Measurements from ENCODE around the gene TPMT.
A peak's percentile ranks its signal among the peaks of the same experiment; 100 is the strongest.

Gene TPMT

DNA sequence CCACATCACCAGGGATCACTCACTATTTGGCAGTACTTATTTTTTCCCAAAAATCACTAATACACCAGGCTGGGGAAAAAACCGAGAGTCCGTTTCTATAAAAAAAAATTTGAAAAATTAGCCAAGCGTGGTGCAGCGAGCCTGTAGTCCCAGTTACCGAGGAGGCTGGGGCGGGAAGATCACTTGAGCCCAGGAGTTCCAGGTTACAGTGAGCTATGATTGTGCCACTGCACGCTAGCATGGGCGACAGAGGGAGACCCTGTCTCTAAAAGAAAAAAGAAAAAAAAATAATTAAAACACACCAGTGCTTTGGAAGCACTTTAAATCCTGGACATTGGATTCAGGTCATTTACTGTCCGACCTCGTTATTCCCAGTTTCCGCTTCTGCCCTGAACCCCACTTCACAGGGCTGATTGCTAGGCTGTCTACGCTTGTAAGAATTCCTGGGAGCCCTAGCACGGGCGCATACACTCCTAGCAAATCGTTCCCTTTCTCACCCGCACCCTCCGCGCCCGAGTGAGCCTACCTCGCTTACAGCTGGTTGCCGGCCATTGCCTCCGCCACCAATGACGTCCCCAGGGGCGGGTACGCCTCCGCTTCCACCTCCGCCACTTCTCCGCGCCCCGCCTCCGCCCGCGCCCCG is at the start of gene TPMT:
Gene TPMT, minus strand, starts transcription at position 571 of the 643 bp plus-strand sequence. CDS start 5,950 bp downstream, outside the sequence.
- no peak for DNase-seq (ENCODE audit: low read depth)
- peak within 1 kb of the TSS; percentile 99 for H3K4me3 ChIP-seq (ENCODE audit: low read length)
- TF ChIP-seq, protein P1, sequence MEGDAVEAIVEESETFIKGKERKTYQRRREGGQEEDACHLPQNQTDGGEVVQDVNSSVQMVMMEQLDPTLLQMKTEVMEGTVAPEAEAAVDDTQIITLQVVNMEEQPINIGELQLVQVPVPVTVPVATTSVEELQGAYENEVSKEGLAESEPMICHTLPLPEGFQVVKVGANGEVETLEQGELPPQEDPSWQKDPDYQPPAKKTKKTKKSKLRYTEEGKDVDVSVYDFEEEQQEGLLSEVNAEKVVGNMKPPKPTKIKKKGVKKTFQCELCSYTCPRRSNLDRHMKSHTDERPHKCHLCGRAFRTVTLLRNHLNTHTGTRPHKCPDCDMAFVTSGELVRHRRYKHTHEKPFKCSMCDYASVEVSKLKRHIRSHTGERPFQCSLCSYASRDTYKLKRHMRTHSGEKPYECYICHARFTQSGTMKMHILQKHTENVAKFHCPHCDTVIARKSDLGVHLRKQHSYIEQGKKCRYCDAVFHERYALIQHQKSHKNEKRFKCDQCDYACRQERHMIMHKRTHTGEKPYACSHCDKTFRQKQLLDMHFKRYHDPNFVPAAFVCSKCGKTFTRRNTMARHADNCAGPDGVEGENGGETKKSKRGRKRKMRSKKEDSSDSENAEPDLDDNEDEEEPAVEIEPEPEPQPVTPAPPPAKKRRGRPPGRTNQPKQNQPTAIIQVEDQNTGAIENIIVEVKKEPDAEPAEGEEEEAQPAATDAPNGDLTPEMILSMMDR (conservative IDR thresholded peaks at IDR 0.05; ENCODE audit: low read depth, low read length), result no peak

DNA sequence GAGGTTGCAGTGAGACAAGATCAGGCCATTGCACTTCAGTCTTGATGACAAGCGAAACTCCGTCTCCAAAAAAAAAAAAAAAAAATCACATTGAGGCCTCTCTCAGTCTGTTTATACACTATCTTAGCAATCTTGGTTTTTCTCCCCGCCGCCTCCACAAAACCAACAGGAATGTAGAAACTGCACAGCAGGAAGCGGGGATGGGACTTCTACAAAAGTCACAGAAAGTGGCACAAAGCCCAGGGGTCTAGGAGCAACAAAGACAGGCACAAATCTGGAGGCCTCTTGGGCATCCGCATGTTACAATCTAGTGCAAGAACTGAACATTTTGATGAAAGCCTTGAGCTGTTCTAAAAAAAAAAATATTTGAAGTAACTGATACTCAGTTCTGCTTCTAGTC is 48.9 kb upstream of the TPMT start:
- no peak overlapping the region for H3K4me3 ChIP-seq (ENCODE audit: low read length)
- DNase-seq (ENCODE audit: low read depth), result no peak
- TF ChIP-seq, protein P1 (conservative IDR thresholded peaks at IDR 0.05; ENCODE audit: low read depth, low read length), result no peak

DNA sequence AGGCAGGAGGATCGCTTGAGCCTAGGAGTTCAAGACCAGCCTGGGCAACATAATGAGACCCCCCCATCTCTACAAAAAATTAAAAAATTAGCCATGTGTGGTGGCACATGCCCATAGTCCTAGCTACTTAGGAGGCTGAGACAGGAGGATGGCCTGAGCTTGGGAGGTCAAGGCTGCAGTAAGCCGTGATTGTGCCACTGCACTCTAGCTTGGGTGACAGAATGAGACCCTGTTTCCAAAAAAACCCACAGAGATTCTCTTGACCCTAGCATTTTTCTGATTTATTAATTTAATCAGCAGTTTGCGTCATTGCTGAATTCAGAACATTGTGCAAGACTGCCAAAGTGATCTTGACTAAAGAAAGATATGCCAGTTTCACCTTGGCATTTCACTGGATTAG is 37.1 kb upstream of the TPMT start:
- no peak for DNase-seq (ENCODE audit: low read depth)
- TF ChIP-seq, protein P1 (conservative IDR thresholded peaks at IDR 0.05; ENCODE audit: low read depth, low read length), result no peak
- H3K4me3 ChIP-seq (ENCODE audit: low read length), result no peak overlapping the region

DNA sequence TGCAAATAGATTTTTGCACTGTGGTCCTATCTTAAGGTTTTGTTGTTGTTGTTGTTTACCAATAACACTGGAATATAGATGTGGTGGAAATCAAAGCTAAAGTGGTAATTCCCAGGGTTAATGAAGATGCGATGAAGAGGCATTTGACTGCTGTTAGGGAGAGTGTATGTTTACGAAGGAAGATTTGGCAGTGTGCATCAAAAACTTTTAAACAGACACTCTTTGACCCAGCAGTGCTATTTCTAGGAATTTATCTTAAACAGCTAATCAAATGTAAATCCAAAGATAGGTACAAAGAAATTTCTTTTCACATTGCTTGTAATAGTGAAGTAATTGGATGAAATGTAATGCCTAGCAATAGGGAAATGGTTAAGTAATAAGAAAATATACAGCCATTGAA is 34.3 kb upstream of the TPMT start:
- H3K4me3 ChIP-seq (ENCODE audit: low read length), result no peak overlapping the region
- TF ChIP-seq, protein P1 (conservative IDR thresholded peaks at IDR 0.05; ENCODE audit: low read depth, low read length), result no peak
- no peak for DNase-seq (ENCODE audit: low read depth)

DNA sequence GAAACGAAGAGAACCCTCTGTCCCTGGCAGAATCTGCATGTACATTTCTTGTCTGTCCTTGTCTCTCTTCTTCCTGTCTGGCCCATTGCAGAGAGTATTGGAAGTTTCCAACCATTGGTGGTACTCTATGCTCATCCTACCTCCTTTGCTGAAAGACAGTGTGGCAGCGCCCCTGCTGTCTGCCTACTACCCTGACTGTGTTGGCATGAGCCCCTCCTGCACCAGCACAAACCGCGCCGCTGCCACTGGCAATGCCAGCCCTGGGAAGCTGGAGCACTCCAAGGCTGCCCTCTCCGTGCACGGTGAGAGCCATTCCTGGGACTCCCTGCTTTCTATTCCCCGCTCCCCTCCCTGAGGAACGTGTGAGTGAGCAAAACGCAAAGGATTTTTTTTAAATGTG is 32.8 kb upstream of the TPMT start:
- H3K4me3 ChIP-seq (ENCODE audit: low read length), result no peak overlapping the region
- no peak for DNase-seq (ENCODE audit: low read depth)
- TF ChIP-seq, protein P1 (conservative IDR thresholded peaks at IDR 0.05; ENCODE audit: low read depth, low read length), result no peak

DNA sequence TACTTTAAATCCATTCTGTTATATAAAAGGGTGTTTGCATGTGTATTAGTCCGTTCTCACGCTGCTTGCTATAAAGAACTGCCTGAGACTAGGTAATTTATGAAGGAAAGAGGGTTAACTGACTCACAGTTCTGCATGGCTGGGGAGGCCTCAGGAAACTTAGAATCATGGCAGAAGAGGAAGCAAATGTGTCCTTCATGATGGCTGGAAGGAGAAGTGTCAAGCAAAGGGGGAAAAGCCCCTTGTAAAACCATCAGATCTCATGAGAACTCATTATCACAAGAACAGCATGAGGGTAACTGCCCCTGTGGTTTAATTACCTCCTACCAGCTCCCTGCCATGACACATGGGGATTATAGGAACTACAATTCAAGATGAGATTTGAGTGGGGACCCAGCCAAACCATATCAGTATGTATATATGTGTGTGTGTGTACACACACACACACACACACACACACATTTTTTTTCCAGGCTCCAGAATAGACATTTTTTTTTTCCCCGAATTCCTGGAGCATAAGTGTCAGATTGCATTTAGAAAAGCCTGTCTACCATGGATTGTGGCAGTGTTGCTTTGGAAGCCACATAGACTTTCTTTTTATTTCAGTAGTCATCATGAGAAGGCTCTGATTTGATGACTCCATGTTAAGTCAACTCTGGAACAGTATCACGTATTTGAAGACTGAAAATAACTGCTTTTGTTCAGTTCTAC is 31.8 kb upstream of the TPMT start:
- TF ChIP-seq, protein P1 (conservative IDR thresholded peaks at IDR 0.05; ENCODE audit: low read depth, low read length), result no peak
- DNase-seq (ENCODE audit: low read depth), result peak; percentile 53
- H3K4me3 ChIP-seq (ENCODE audit: low read length), result no peak overlapping the region

DNA sequence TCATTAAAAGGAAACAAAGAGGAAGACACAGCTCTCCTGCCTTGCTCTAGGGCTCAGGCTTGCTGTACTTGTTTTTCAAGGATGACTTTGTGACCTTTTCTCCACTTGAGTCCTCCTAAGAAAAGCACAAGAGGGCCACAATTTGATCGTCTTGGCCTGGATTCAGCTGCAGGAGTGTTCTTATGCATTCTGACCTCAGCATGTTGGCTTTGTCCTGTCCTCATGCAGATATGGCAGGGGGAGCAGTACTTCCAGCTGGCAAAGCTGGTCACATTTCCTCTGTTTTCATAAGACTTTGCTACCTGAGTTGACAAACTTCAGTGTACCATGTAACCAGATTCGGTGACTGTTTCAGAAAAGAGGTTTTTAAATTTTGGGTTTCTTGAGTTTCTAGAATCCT is 31.2 kb upstream of the TPMT start:
- DNase-seq (ENCODE audit: low read depth), result no peak
- no peak overlapping the region for H3K4me3 ChIP-seq (ENCODE audit: low read length)
- TF ChIP-seq, protein P1 (conservative IDR thresholded peaks at IDR 0.05; ENCODE audit: low read depth, low read length), result no peak
